Keratinocyte (primary cell): ENCODE results near the gene TMEM151B. TPM values are rescaled to one million over a fixed set of nuclear protein-coding genes. Genes with fewer than 3 reads are reported as not detected.
"Not testable (repeated sequence)": the region's sequence is repeated elsewhere in the genome, so short reads cannot be mapped to it uniquely, and the experiment has no call there.

Experiments
- DNase-seq: peaks from one replicate; pipeline ENCODE4 v3.0.0-alpha.2; 2011; ENCODE audit warnings: low read depth, missing footprints, low spot score
- FAIRE-seq: peaks from 2 replicates; lab custom pipeline; 2011; peaks lifted over from hg19 to GRCh38; lab: Jason Lieb, UNC
- H2AFZ ChIP-seq: 2 replicates; pipeline ENCODE4 v1.6.0; 2012; ENCODE audit warnings: low read length, control low read depth, inconsistent platforms; ENCODE audit not compliant: control insufficient read depth
- H3K27ac ChIP-seq: 2 replicates; pipeline ENCODE4 v1.5.1; 2011; ENCODE audit warnings: low read length; ENCODE audit not compliant: control insufficient read depth, insufficient read depth
- H3K27me3 ChIP-seq: 3 replicates; pipeline ENCODE4 v1.6.0; 2011; ENCODE audit warnings: low read length; ENCODE audit not compliant: control insufficient read depth, insufficient read depth; ENCODE audit errors: extremely low read depth
- H3K36me3 ChIP-seq, 2 experiments: 2 replicates in 1 of 2; 3 replicates in 1 of 2; pipeline ENCODE4 v1.5.1; 2011; ENCODE audit warnings: low read length in 2 of 2, mild to moderate bottlenecking in 1 of 2; ENCODE audit not compliant: control insufficient read depth in 2 of 2, insufficient read depth in 2 of 2; ENCODE audit errors: extremely low read depth in 1 of 2
- H3K4me1 ChIP-seq: 3 replicates; pipeline ENCODE4 v1.5.1; 2011; ENCODE audit warnings: low read length; ENCODE audit not compliant: control insufficient read depth, insufficient read depth; ENCODE audit errors: extremely low read depth
- H3K4me2 ChIP-seq: 3 replicates; pipeline ENCODE4 v1.6.0; 2011; ENCODE audit warnings: low read depth, low read length; ENCODE audit not compliant: control insufficient read depth, insufficient read depth; ENCODE audit errors: extremely low read depth
- H3K4me3 ChIP-seq, 3 experiments: fragments of 200-600 bp in 1 of 3; sonication (generic) in 1 of 3; 2 replicates in 2 of 3; 3 replicates in 1 of 3; pipeline ENCODE4 v1.5.1; 2011 to 2016; ENCODE audit warnings: low read length in 3 of 3, mild to moderate bottlenecking in 3 of 3, control low read depth in 2 of 3, inconsistent platforms in 1 of 3, low read depth in 1 of 3, mixed read lengths in 1 of 3, mixed run types in 1 of 3, moderate library complexity in 1 of 3; ENCODE audit not compliant: control insufficient read depth in 2 of 3, insufficient read depth in 2 of 3; ENCODE audit errors: extremely low read depth in 1 of 3
- H3K79me2 ChIP-seq: 2 replicates; pipeline ENCODE4 v1.6.0; 2012; ENCODE audit warnings: low read length; ENCODE audit not compliant: control insufficient read depth, insufficient read depth
- H3K9ac ChIP-seq: 3 replicates; pipeline ENCODE4 v1.6.0; 2011; ENCODE audit warnings: low read length; ENCODE audit not compliant: control insufficient read depth, insufficient read depth; ENCODE audit errors: extremely low read depth
- H3K9me1 ChIP-seq: 3 replicates; pipeline ENCODE4 v1.6.0; 2011; ENCODE audit warnings: low read length; ENCODE audit not compliant: control insufficient read depth, insufficient read depth; ENCODE audit errors: extremely low read depth
- H3K9me3 ChIP-seq: 2 replicates; pipeline ENCODE4 v1.5.1; 2012; ENCODE audit warnings: low read depth, low read length; ENCODE audit not compliant: control insufficient read depth
- H4K20me1 ChIP-seq: 3 replicates; pipeline ENCODE4 v1.6.0; 2011; ENCODE audit warnings: low read length; ENCODE audit not compliant: control insufficient read depth, insufficient read depth; ENCODE audit errors: extremely low read depth
- EZH2 ChIP-seq: IDR thresholded peaks from one replicate; pipeline ENCODE4 v1.6.1; 2012; ENCODE audit warnings: inconsistent platforms, mild to moderate bottlenecking, low read length, moderate library complexity
- dilution Hi-C: fragments of 300-500 bp; cut with MboI; formaldehyde crosslinking; loops from one replicate; pipeline ENCODE4 v1.7.0; 2020; ENCODE audit warnings: low sequenced_read_pairs; ENCODE audit not compliant: extremely low pct_ligation_motif_present
- polyA plus RNA-seq, 5 experiments: library from polyadenylated mRNA; depleted of rRNA in 3 of 5; stranded (reverse) in 3 of 5; stranded (forward) in 1 of 5; unstranded in 1 of 5; fragments of >200 nt; gene quantifications; 1 replicate in 1 of 5; 2 replicates in 3 of 5; 3 replicates in 1 of 5; pipeline versions ENCODE4 v1.2.1 to v1.2.3, GENCODE V29; 2011 to 2012; ENCODE audit warnings: missing spikeins in 2 of 5, low read depth in 1 of 5, low replicate concordance in 1 of 5
- TF ChIP-seq, protein P1 (sequence below), 3 experiments: IDR thresholded peaks in 1 of 3; conservative IDR thresholded peaks in 1 of 3; optimal IDR thresholded peaks in 1 of 3; 2 replicates in 2 of 3; 3 replicates in 1 of 3; pipeline versions ENCODE3 to v1.5.1; 2011; ENCODE audit warnings: low read length in 3 of 3, mild to moderate bottlenecking in 3 of 3, moderate library complexity in 2 of 3, control low read depth in 1 of 3, inconsistent platforms in 1 of 3; ENCODE audit not compliant: insufficient read depth in 2 of 3; ENCODE audit errors: extremely low read depth in 1 of 3

TMEM151B gene
- polyA plus RNA-seq, 1 donor (not counting 4 experiments of a cell fraction or from before 2014, with no cell fraction given): not detected

DNA sequence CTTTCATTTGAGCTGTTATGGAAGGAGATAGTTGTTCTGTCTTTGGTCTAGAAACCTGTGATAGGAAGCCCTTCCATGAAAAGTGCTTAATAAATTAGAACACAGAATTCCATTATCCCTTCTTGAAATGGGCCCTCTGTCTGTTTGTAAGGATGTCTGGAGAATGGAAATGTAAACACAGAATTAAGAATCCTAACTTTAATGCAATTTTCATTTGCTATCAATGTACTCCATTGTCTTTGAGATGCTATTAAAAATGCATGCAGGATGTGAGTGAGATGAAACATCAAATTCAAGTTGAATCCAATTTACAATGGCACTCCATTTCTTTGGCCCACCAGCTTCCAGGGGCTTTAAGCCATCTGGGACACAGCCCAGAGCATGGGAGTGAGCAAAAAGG lies 56.8 kb downstream of the TMEM151B start:
- Histone ChIP-seq H3K79me2 (no peaks in the 10 kb centered on the region), H3K9me3 (no peaks in the 10 kb centered on the region), H3K4me1 (no peaks in the 10 kb centered on the region), H3K27ac (no peak overlapping the region), H3K9ac (no peak overlapping the region), H3K36me3 (no peaks in the 10 kb centered on the region), H3K4me3 (no peak overlapping the region), H3K27me3 (peaks cover 8% of the 10 kb centered on the region), H4K20me1 (no peaks in the 10 kb centered on the region), H2AFZ (no peak overlapping the region), H3K9me1 (no peaks in the 10 kb centered on the region), H3K4me2 (no peak overlapping the region)
- TF ChIP-seq, protein P1, sequence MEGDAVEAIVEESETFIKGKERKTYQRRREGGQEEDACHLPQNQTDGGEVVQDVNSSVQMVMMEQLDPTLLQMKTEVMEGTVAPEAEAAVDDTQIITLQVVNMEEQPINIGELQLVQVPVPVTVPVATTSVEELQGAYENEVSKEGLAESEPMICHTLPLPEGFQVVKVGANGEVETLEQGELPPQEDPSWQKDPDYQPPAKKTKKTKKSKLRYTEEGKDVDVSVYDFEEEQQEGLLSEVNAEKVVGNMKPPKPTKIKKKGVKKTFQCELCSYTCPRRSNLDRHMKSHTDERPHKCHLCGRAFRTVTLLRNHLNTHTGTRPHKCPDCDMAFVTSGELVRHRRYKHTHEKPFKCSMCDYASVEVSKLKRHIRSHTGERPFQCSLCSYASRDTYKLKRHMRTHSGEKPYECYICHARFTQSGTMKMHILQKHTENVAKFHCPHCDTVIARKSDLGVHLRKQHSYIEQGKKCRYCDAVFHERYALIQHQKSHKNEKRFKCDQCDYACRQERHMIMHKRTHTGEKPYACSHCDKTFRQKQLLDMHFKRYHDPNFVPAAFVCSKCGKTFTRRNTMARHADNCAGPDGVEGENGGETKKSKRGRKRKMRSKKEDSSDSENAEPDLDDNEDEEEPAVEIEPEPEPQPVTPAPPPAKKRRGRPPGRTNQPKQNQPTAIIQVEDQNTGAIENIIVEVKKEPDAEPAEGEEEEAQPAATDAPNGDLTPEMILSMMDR (optimal IDR thresholded peaks at IDR 0.05 in 1 of 3, IDR thresholded peaks at IDR 0.05 in 1 of 3, conservative IDR thresholded peaks at IDR 0.05 in 1 of 3; ENCODE audit: extremely low read depth in 1 of 3, insufficient read depth in 2 of 3, low read length in 3 of 3): no peak
- no peak for TF ChIP-seq EZH2
- DNase-seq (no peak), FAIRE-seq (no peak)
- dilution Hi-C loops: no loop called here

- no peak overlapping the region for H3K4me3 ChIP-seq
- TF ChIP-seq EZH2: no peak
- TF ChIP-seq, protein P1 (optimal IDR thresholded peaks at IDR 0.05 in 1 of 3, IDR thresholded peaks at IDR 0.05 in 1 of 3, conservative IDR thresholded peaks at IDR 0.05 in 1 of 3; ENCODE audit: extremely low read depth in 1 of 3, insufficient read depth in 2 of 3, low read length in 3 of 3): no peak
- dilution Hi-C loops: no loop called here
- DNase-seq (no peak), FAIRE-seq (no peak)
- no peaks in the 10 kb centered on the region for H3K36me3 ChIP-seq
- no peak overlapping the region for H3K9ac ChIP-seq
- peaks cover 8% of the 10 kb centered on the region for H3K27me3 ChIP-seq
- H3K9me1 ChIP-seq: no peaks in the 10 kb centered on the region
- H3K9me3 ChIP-seq: no peaks in the 10 kb centered on the region
- H3K4me2 ChIP-seq: no peak overlapping the region
- no peaks in the 10 kb centered on the region for H3K79me2 ChIP-seq
- H3K27ac ChIP-seq: no peak overlapping the region
- no peaks in the 10 kb centered on the region for H3K4me1 ChIP-seq
- H2AFZ ChIP-seq: no peak overlapping the region
- no peaks in the 10 kb centered on the region for H4K20me1 ChIP-seq
Measured at GRCh38 chr6:44327760-44328159, 57.5 kb downstream of the TMEM151B start.

DNA sequence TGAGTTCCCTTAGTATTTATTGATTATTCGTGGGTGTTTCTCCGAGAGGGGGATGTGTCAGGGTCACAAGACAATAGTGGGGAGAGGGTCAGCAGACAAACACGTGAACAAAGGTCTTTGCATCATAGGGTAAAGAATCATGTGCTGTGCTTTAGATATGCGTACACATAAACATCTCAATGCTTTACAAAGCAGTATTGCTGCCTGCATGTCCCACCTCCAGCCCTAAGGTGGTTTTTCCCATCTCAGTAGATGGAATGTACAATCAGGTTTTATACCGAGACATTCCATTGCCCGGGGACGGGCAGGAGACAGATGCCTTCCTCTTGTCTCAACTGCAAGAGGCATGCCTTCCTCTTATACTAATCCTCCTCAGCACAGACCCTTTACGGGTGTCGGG lies 58.0 kb downstream of the TMEM151B start:
- H3K4me3 ChIP-seq, H3K27me3 ChIP-seq, H3K79me2 ChIP-seq, H3K9me3 ChIP-seq, H3K9me1 ChIP-seq, H4K20me1 ChIP-seq, H2AFZ ChIP-seq, H3K4me2 ChIP-seq, DNase-seq, FAIRE-seq, H3K4me1 ChIP-seq, dilution Hi-C loops, H3K9ac ChIP-seq, H3K36me3 ChIP-seq, H3K27ac ChIP-seq: not testable (repeated sequence)
